Fibroblast of peridontal ligament (primary cell): Measurements from ENCODE around the gene KMT2E.

ENCODE experiments used
- DNase-seq: peaks from one replicate; pipeline ENCODE4 v3.0.0-alpha.2; 2010; ENCODE audit errors: extremely low read depth

Gene KMT2E

DNA sequence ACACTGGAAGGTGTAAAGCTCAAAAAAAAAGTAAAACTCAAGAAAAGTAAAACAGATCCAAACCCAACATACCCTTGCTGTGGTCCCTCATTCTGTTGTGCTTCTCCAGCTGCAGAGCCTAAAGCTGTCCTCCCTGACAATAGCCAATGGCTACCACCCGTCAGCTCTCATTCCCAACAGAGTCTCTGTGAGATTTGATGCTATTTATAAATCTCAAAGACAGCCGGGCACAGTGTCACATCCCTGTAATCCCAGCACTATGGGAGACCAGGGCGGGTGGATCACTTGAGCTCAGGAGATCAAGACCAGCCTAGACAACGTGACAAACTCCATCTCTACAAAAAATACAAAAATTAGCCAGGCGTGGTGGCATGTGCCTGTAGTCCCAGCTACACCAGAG, 116.0 kb downstream of the KMT2E start:
- no peak for DNase-seq

DNA sequence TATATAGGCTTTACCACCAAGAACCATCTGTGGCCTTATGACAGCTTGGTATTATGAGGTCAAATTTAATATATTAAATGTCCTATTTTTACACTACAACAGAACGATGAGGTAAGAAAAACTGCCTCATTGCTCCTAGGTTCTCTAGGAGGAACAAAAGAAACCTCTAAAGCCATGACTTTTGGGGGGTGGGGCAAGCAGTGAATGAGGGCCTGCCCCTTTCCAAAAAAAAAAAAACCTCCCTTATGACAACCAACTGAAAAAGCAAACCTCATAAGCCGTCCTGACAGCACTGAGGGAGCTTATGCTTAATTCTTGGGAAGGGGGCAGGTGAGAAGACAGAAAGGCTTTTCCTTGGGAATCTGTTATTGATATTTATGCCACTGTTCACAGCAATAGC, 116.6 kb downstream of the KMT2E start:
- no peak for DNase-seq

DNA sequence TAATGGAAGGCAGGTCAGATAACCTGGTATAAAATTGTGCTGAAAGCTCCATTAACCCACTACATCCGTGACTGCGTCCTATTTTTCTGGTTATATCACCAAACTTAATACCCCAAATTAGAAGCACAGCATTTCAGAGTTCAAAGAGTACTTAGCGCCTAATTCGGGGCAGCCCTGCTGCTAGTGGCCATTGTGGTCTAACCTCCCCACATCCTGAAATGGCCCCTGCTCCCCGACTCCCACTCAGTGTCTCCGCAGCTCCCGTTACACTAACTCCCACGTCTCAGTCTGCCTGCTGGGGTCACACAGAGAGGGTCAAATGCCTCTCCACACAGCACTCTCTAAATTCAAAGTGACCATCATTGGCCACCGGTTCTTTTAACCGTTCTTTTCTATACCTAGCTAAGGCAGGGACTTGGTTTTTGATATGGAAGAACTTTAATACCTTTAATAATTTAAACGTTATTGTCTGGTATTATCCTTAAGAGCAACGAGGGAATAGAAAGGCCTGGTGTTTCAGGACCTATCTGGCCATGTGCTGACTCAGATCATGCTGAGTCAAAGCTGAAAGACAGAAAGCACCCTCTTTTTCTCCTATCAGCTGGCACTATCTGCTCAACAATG, 117.1 kb downstream of the KMT2E start:
- peak; percentile 21 for DNase-seq

DNA sequence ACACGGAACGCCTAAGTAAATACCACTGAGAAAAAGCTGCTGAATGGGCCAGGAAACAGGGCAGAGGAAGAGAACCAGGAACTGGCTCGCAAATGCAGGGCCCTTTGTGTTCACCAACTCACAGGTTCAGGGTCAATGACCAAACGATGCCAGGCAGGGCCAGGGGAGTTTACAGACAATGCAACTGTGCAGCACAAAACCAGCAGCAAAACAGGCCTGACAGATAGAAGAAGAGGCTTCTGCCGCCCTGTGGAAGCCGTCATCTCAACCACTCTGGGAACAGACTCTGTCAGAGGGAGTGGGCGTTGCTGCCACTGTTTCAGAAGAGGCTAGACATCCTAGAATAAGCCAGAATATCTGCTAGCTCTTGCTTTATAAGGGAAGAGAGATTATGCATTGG, 117.9 kb downstream of the KMT2E start:
- no peak for DNase-seq

DNA sequence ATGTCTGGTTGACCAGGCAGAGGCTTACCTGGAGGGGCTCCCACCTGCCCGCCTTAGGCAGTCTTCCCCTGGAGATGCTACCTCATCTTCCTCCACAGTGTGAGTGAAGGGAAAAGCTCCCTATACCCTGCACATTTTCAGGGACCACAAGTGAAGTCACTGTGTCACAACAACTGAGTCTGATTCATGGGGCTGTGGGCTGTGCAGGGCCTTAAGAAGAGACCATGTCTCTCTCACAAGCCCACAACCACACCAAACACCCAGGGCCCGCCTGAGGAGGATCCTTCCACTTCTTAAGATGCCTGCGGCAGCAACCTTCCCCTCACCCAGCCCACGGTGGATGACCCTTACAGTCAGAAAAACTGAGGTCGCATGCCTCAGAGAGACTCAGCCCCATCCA, 118.3 kb downstream of the KMT2E start:
- DNase-seq: no peak

DNA sequence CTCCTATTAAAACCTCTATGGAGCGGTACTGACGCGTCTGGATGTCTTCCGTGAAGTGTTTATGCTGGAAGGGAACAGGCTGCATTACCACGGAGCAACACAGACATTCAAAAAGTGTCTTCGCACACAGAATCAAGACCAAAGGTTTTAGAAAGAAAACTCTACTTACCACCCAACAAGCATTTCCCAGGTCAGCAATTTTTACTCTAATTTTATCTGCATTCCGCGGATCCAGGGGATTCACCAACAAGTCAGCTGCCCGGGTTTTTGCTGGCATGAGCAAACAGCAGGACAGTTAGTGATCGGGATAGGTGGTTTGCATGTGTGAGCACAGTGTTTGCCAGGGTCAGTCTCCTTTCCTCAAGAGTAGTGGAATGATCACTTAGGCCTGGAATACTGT, 118.8 kb downstream of the KMT2E start:
- no peak for DNase-seq

DNA sequence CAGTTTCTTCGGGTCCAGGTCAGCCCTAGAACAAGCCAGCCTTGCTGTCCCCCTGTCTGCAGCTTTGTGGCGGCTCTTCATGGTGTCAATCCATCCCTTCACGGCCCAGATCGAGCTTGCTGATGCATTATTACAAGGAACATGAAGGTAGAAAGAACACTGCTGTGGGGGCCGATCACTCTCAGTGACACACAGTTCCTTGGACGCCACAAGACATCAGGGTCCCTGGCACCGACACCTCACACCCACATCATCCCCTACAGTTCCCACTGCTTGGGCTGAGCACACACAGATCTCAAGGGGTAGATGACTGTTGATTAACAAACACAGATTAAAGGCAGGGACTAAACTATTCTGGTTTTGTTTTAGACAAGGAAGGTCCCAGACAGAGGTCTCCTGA, 119.4 kb downstream of the KMT2E start:
- no peak for DNase-seq

DNA sequence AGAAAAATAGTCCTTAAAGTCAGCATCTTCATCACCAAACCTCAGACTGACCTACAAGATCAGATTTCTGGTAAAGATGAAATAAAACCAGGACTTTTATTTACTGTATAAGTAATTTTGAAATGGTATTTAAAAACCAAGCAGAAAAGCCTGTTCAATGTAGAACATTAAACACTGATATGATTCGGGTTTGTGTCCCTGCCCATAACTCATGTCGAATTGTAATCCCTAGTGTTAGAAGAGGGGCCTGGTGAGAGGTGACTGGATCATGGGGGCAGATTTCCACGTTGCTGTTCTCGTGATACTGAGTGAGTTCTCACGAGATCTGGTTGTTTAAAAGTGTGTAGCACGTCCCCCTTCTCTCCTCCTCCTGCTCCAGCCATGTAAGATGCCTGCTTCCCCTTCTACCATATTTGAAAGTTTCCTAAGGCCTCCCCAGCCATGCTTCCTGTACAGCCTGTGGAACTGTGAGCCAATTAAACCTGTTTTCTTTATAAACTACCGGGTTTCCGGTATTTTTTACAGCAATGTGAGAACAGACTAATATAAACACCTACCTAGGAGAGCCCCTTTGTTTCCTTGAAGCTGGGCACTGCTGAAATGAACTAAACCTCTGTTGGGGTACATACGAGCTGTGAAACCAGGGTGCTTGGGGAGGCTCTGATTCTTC, 120.1 kb downstream of the KMT2E start:
- no peak for DNase-seq

DNA sequence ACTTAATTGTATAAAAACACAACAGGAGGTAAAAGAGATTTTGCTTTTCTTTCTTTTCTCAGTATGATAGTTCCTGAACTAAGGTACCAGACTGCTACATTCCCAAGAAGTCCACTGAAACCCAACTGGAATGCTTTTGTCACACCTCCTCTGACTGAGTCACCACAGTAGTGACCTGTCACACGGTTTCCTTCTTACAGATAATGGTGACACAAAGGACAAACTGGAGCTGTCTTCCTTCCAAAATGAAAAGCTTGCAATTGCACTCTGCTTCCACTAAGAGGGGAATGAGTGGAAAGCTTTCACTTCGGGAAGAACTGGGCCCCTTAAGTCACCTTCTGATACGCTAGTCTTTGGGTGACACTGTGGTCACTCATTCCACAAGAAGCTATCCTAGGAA, 122.2 kb downstream of the KMT2E start:
- DNase-seq: no peak

DNA sequence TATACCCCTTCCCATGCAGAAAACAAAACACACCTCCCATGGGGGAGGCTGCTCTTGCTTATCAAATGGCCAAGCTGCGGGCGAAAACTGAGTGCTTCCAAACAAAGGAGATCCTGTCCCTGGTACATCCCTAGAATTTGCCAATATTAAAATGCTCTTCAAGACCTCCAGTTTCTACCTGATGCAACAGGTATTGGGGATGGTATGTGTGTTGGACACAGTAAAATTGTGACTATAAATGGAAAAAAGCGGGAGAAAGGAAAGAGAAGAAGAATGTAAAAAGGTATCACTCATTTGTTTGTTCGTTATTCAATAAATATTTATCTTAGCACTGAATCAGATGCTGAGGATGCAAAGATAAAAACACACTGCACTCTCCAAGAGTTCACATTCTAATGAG, 123.9 kb downstream of the KMT2E start:
- DNase-seq: no peak

DNA sequence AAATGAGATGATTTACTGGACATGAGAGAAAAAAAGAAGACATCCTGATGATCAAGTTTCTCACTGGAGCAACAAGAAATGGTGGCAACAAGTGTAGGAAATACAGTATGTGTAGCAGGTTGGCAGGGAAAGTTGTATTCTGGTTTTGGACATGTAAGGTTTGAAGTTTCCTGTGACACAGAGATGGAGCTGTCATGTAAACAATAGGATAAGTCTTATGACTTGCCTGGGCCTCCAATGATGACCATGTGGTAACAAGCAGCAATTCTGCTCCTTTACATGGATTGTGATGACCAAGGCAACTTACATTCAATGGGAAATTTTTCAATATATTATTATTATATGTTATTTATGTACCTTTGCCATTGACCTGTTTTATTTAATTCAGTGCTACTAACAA, 125.4 kb downstream of the KMT2E start:
- DNase-seq: no peak

DNA sequence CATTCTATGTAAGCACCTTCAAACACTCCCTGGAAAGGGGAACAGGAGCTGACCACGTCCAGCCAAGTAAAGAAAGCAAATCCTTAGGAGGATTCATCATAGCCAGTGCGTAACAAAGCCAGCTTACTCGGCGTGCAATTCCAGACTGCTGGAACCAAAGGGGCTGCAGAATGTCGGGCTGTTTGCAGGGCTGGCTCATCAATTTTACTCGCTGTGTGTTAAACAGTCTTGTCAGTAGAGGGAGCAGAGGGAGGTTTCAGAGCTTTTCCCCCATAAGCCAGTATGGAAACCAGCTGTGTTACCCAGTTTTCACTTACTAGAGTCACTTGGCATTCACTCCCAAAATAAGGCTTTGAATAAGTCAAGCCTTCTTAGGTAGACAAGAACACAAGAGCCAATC, 127.1 kb downstream of the KMT2E start:
- DNase-seq: peak; percentile 88

DNA sequence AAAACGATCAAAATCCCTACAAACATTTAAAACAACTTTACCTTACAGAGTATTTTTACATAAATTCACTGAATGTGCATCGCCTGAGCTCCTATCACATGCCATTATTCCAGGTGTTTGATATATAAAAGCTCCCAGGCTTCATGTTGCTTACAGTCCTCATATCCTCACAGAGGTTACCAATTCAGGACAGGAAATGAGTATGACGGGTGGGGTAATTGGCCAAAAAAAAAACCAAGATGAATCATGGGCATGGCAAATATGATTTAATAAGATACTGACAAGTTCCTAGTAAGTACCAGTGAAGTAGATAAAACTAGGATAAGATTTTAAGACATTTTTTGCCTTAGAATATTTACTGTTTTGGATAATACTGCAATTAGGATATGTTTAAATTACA, 135.8 kb downstream of the KMT2E start:
- DNase-seq: peak; percentile 75

DNA sequence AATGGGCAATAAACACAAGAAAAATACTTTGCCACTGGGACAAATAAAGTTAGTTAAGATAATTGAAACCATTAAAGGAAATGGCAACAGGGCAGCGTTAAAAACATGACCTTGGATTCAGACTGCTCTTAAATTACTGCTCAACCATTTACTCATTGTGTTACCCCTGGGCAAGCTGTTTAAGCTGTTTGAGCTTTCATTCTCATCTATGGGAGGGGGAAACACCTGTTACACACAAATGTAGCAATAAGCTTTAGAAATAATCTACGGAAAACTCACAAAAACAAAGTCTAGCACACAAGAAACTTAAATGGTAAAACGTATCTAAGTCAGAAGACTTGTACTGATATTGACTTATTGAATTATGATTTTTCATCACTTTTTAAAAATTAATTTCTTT, 137.1 kb downstream of the KMT2E start:
- DNase-seq: no peak

DNA sequence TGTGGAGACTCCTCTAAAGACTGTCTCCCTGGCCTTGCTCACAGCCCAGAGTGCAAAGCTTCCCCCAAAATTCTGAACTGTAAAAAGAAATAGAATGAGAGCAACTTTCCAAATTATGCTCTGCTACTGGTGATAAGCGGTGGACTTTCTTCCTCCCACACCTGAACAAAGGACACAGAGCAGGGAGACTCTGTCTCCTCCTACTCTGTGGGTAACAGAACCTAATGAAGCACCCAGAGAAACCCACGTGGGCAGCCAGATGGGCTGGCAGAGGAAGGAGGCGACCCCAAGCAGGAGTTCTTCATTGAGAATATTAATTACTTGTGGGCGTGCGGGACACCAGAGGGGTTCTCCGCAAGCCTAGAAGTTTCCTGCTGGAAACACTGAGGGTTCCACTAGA, 139.5 kb downstream of the KMT2E start:
- no peak for DNase-seq

DNA sequence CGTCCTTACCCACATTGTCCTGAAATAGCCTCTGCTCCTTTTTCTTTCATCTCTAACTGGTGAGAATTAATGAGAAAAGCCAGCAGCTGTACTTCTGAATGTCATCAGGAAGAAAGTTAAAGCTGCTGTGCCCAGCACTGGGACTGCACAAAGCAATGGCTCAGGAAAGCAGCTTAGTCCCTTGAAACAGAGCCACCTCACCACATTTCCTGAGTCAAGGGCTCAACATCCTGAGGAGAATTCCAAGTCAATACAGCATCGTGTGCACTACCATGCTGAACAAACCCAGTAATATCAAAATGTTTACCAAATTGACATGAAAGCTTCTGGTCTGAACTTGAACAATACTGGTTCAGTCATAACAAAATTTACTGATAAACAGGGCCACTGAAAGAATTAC, 140.1 kb downstream of the KMT2E start:
- no peak for DNase-seq

DNA sequence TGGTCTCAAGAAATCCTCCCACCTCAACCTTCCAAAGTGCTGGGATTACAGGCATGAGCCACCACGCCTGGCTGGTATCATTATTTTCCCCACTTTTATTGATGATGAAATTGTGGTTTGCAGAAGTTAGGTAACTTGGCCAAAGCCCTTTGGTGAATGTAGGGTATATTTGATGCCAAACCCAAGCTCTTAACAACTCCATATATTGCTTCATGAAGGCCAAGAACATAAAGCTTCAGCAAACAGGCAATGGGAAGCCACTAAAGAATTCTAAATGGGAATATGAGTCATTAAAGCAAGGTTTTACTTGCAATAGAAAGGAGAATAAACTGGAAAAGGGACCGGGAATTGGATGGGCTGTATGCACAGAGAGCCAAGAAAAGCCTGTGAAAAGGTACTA, 142.7 kb downstream of the KMT2E start:
- DNase-seq: peak; percentile 71

DNA sequence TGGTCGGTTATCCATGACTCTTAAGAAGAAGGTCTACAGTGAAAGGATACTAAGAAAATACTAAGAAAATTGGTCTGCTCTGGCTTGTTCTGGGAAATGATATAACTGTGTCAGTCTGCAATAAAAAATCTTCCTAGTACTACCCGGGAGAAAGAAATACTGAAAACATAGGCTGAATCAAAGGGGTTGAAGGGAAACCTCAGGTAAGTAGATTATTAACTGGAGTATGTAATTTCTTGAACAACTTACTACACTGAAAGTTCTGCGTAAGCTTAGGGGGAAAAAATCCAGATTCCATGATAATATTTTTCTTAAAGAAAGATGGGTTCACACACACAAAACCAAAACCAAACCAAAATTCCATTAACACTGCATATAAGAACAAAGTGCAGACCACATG, 143.3 kb downstream of the KMT2E start:
- DNase-seq: no peak

DNA sequence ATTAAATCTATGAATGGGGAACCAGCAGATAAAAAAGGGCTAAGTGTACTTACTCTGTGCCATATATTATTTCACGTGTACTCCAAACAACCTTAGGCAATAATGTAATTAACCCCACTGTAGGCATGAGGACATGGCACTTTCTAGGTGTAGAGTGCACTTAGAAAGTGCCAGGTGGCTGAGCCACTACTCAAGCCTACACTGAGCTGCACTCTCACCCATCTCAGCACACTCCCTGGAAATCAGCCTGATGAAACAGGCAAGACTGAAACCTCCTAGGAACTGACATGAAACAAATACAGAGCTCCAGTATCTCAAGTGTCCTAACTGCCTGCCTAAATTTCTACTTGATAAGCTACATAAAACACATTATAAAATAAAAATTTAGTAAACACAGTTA, 147.4 kb downstream of the KMT2E start:
- DNase-seq: no peak
